CD14-positive monocyte (primary cell): ENCODE measurements around the gene CCRL2. TPM values are rescaled to one million over a fixed set of nuclear protein-coding genes. Genes with fewer than 3 reads are reported as not detected.
A peak's percentile ranks its signal among the peaks of the same experiment; 100 is the strongest.

Experiments
- DNase-seq, 3 donors: peaks; one replicate each; pipeline ENCODE4 v3.0.0-alpha.2; 2011 to 2022
- H2AFZ ChIP-seq: 2 replicates; pipeline ENCODE4 v1.6.0; 2012; ENCODE audit warnings: mild to moderate bottlenecking, low read depth, low read length, inconsistent platforms; ENCODE audit not compliant: insufficient read depth, poor library complexity, severe bottlenecking
- H3K27ac ChIP-seq, 2 donors: 1 replicate in 1 of 2; 2 replicates in 1 of 2; pipeline ENCODE4 v1.5.1; 2012 to 2013; ENCODE audit warnings: low read length in 2 of 2, control low read depth in 1 of 2, inconsistent platforms in 1 of 2, low read depth in 1 of 2, mild to moderate bottlenecking in 1 of 2
- H3K27me3 ChIP-seq, 2 donors: one replicate each; pipeline versions ENCODE4 v1.6.0 to v1.6.1; 2011 to 2013; ENCODE audit warnings: low read length in 2 of 2; ENCODE audit not compliant: control insufficient read depth in 2 of 2, insufficient read depth in 2 of 2
- H3K36me3 ChIP-seq, 2 donors: replicated peaks in 1 of 2; 1 replicate in 1 of 2; 2 replicates in 1 of 2; pipeline versions ENCODE4 v1.5.1 to v1.6.1; 2012 to 2013; ENCODE audit warnings: low read length in 2 of 2, control low read depth in 1 of 2, inconsistent platforms in 1 of 2, mild to moderate bottlenecking in 1 of 2; ENCODE audit not compliant: insufficient read depth in 2 of 2, control insufficient read depth in 1 of 2
- H3K4me1 ChIP-seq, 2 donors: 1 replicate in 1 of 2; 2 replicates in 1 of 2; pipeline versions ENCODE4 v1.5.1 to v1.6.1; 2012 to 2013; ENCODE audit warnings: low read length in 2 of 2, control low read depth in 1 of 2, inconsistent platforms in 1 of 2, mild to moderate bottlenecking in 1 of 2, moderate library complexity in 1 of 2; ENCODE audit not compliant: insufficient read depth in 2 of 2, control insufficient read depth in 1 of 2
- H3K4me2 ChIP-seq: replicated peaks from 2 replicates; pipeline ENCODE3; 2012; ENCODE audit warnings: low read length, moderate library complexity, mild to moderate bottlenecking; ENCODE audit not compliant: poor library complexity, severe bottlenecking; ENCODE audit errors: extremely low read depth
- H3K4me3 ChIP-seq, 3 experiments: fragments of 200-600 bp in 1 of 3; sonication (generic) in 1 of 3; replicated peaks in 1 of 3; 1 replicate in 2 of 3; 2 replicates in 1 of 3; pipeline ENCODE4 v1.5.1; 2011 to 2013; ENCODE audit warnings: low read length in 3 of 3, mild to moderate bottlenecking in 3 of 3, control low read depth in 2 of 3, low read depth in 2 of 3, inconsistent platforms in 1 of 3, moderate library complexity in 1 of 3
- H3K79me2 ChIP-seq: 2 replicates; pipeline ENCODE4 v1.6.0; 2012; ENCODE audit warnings: mild to moderate bottlenecking, control low read depth, inconsistent platforms, low read length, moderate library complexity; ENCODE audit not compliant: insufficient read depth
- H3K9ac ChIP-seq: 2 replicates; pipeline ENCODE4 v1.6.0; 2017; ENCODE audit warnings: low read length, mild to moderate bottlenecking; ENCODE audit not compliant: insufficient read depth, poor library complexity, severe bottlenecking
- H3K9me3 ChIP-seq, 2 donors: replicated peaks in 1 of 2; 1 replicate in 1 of 2; 2 replicates in 1 of 2; pipeline versions ENCODE4 v1.5.1 to v1.6.1; 2012 to 2013; ENCODE audit warnings: low read length in 2 of 2, control low read depth in 1 of 2; ENCODE audit not compliant: control insufficient read depth in 1 of 2, insufficient read depth in 1 of 2
- H4K20me1 ChIP-seq: 2 replicates; pipeline ENCODE4 v1.6.0; 2012; ENCODE audit warnings: mild to moderate bottlenecking, low read length, control low read depth, moderate library complexity; ENCODE audit not compliant: insufficient read depth
- H3K27ac Mint-ChIP-seq, 7 donors: one replicate each; pipeline ENCODE4 v1.8.0; 2020; ENCODE audit warnings: mild to moderate bottlenecking in 7 of 7, mixed read lengths in 7 of 7, moderate library complexity in 6 of 7, inconsistent platforms in 2 of 7
- H3K27me3 Mint-ChIP-seq, 3 donors: one replicate each; pipeline ENCODE4 v1.8.0; 2021 to 2022; ENCODE audit warnings: low read depth in 3 of 3, mild to moderate bottlenecking in 3 of 3, mixed read lengths in 3 of 3, moderate library complexity in 3 of 3, inconsistent platforms in 1 of 3
- H3K36me3 Mint-ChIP-seq, 2 donors: one replicate each; pipeline ENCODE4 v1.8.0; 2020; ENCODE audit warnings: mixed read lengths in 2 of 2, inconsistent platforms in 1 of 2, mild to moderate bottlenecking in 1 of 2
- H3K4me1 Mint-ChIP-seq: one replicate; pipeline ENCODE4 v1.8.0; 2020; ENCODE audit warnings: mild to moderate bottlenecking, mixed read lengths
- H3K4me3 Mint-ChIP-seq, 2 donors: one replicate each; pipeline ENCODE4 v1.8.0; 2020; ENCODE audit warnings: mild to moderate bottlenecking in 2 of 2, mixed read lengths in 2 of 2, moderate library complexity in 1 of 2
- H3K9me3 Mint-ChIP-seq, 7 donors: one replicate each; pipeline ENCODE4 v1.8.0; 2020 to 2022; ENCODE audit warnings: mixed read lengths in 7 of 7, mild to moderate bottlenecking in 6 of 7, moderate library complexity in 6 of 7, inconsistent platforms in 2 of 7
- CTCF ChIP-seq: fragments of 200-600 bp; IDR thresholded peaks from one replicate; pipeline ENCODE4 v1.8.0; 2022; ENCODE audit warnings: antibody characterized with exemption, mild to moderate bottlenecking
- WGBS: methylation state at CpG from one replicate; pipeline ENCODE4 v1.1.5; 2013; ENCODE audit warnings: missing lambda C conversion rate; ENCODE audit not compliant: insufficient coverage; 5-methylcytosine and 5-hydroxymethylcytosine counted together
- intact Hi-C, 2 donors: fragments of 100-400 bp; cut with micrococcal nuclease; formaldehyde crosslinking; loops; one replicate each; pipeline versions ENCODE4 v1.15.0 to v1.15.1; 2023
- polyA plus RNA-seq, 3 donors: library from polyadenylated mRNA; depleted of rRNA in 1 of 3; unstranded in 2 of 3; stranded (reverse) in 1 of 3; fragments of 300-500 nt in 2 of 3; fragments of >200 nt in 1 of 3; fragmentation: Illumina TruSeq in 2 of 3; gene quantifications; 1 replicate in 2 of 3; 2 replicates in 1 of 3; pipeline ENCODE4 v1.2.3, GENCODE V29; 2012 to 2021

Gene CCRL2
- polyA plus RNA-seq, 3 donors: 10.2 to 15.3 (median 11.7) TPM

GRCh38 chr3:46380471-46381221 lies 26.4 kb upstream of the CCRL2 start:
- Mint-ChIP-seq H3K36me3 (no peaks in the 10 kb centered on the region), H3K9me3 (no peaks in the 10 kb centered on the region), H3K4me3 (peak overlapping the region in 1 of 2 donors; percentile 55), H3K27ac (peak overlapping the region; percentile 30 to 82 (median 67)), H3K4me1 (peaks cover 32% of the 10 kb centered on the region), H3K27me3 (peaks cover 0 to 2% (median 0%) of the 10 kb centered on the region in 3 donors)
- intact Hi-C loops: loop anchor here in 1 of 2 donors (5.0 kb wide), 1 partner anchor 62 kb away; no protein-coding TSS in a partner anchor
- WGBS: 97% methylated on average over 5 of the region's 8 CpGs
- Histone ChIP-seq H3K4me3 (peak overlapping the region in 1 of 3 experiments; percentile 31), H2AFZ (peak overlapping the region; percentile 48), H3K36me3 (no peaks in the 10 kb centered on the region), H3K4me1 (peaks cover 27 to 29% of the 10 kb centered on the region in 2 donors), H3K79me2 (no peaks in the 10 kb centered on the region), H3K27ac (peak overlapping the region; percentile 16 to 72), H4K20me1 (no peaks in the 10 kb centered on the region), H3K9me3 (no peaks in the 10 kb centered on the region), H3K4me2 (peak overlapping the region; percentile 8), H3K27me3 (no peaks in the 10 kb centered on the region), H3K9ac (no peak overlapping the region)
- no peak for TF ChIP-seq CTCF
- peak in 1 of 3 donors; percentile 13 for DNase-seq

GRCh38 chr3:46381625-46382024 lies 25.4 kb upstream of the CCRL2 start:
- no peak overlapping the region for H3K9ac ChIP-seq
- no peak overlapping the region for H3K4me2 ChIP-seq
- no peak overlapping the region for H2AFZ ChIP-seq
- H3K4me1 ChIP-seq: peaks cover 32 to 37% of the 10 kb centered on the region in 2 donors
- no peaks in the 10 kb centered on the region for H3K79me2 ChIP-seq
- H3K36me3 Mint-ChIP-seq: no peaks in the 10 kb centered on the region
- peaks cover 39% of the 10 kb centered on the region for H3K4me1 Mint-ChIP-seq
- intact Hi-C loops: loop anchor here in 1 of 2 donors (5.0 kb wide), 1 partner anchor 61 kb away; no protein-coding TSS in a partner anchor
- no peak overlapping the region for H3K4me3 ChIP-seq
- no peaks in the 10 kb centered on the region for H3K9me3 ChIP-seq
- no peaks in the 10 kb centered on the region for H3K27me3 ChIP-seq
- no peaks in the 10 kb centered on the region for H3K36me3 ChIP-seq
- no CpG with 5 or more reads among the region's 3 CpGs for WGBS
- no peak overlapping the region for H3K27ac Mint-ChIP-seq
- peaks cover 0 to 2% (median 0%) of the 10 kb centered on the region in 3 donors for H3K27me3 Mint-ChIP-seq
- TF ChIP-seq CTCF: no peak
- H4K20me1 ChIP-seq: no peaks in the 10 kb centered on the region
- no peak for DNase-seq
- H3K9me3 Mint-ChIP-seq: peaks cover 0 to under 1% (median 0%) of the 10 kb centered on the region in 7 donors
- H3K4me3 Mint-ChIP-seq: no peak overlapping the region
- H3K27ac ChIP-seq: no peak overlapping the region
